ENCODE measurements around the gene RMDN3.

DNA sequence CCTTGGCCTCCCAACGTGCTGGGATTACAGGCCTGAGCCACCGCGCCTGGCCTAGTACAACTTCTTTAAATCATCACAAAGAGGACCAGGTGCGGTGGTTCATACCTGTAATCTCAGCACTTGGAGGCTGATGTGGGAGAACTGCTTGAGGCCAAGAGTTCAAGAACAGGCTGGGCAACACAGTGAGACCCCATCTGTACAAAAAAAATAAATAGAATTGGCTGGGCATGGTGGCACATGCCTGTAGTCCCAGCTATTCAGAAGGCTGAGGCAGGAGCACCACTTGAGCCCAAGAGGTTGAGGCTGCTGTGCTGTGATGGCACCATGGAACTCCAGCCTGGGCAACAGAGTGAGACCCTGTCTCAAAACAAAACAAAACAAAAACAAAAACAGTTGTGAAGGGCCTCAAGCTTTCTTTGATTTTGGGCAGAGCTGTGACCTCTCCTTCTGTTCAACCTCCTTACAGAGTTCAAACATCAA lies 5.9 kb downstream of the RMDN3 start:
- TF ChIP-seq CTCF (conservative IDR thresholded peaks at IDR 0.05), result no peak
- no peak for TF ChIP-seq EZH2 (IDR thresholded peaks at IDR 0.05; ENCODE audit: low read depth)

All from PC-9 (cell line).